Body of pancreas (tissue), 4 donors: ENCODE measurements around the gene PKP4. TPM values are rescaled to one million over a fixed set of nuclear protein-coding genes. Genes with fewer than 3 reads are reported as not detected.

ENCODE experiments used
- ATAC-seq: fragments of 150-250 bp; one replicate; pipeline ENCODE4 v1.9.1; 2016
- DNase-seq, 4 donors: peaks; one replicate each; pipeline ENCODE4 v3.0.0-alpha.2; 2019
- H3K27ac ChIP-seq, 4 donors: fragments of 200-600 bp; sonication (generic); 1 replicate in 3 of 4; 2 replicates in 1 of 4; pipeline versions ENCODE4 v1.5.1 to v1.6.1; 2016 to 2019; ENCODE audit warnings: mild to moderate bottlenecking in 1 of 4, mixed read lengths in 1 of 4, moderate library complexity in 1 of 4
- H3K27me3 ChIP-seq, 2 donors: fragments of 200-600 bp; sonication (generic); one replicate each; pipeline ENCODE4 v1.6.0; 2016; ENCODE audit warnings: mild to moderate bottlenecking in 1 of 2
- H3K36me3 ChIP-seq, 2 donors: fragments of 200-600 bp; sonication (generic); replicated peaks in 1 of 2; 2 replicates each; pipeline ENCODE4 v1.5.1; 2016; ENCODE audit warnings: low read depth in 2 of 2; ENCODE audit not compliant: insufficient read depth in 1 of 2
- H3K4me1 ChIP-seq: fragments of 200-600 bp; sonication (generic); one replicate; pipeline ENCODE4 v1.6.0; 2016
- H3K4me3 ChIP-seq, 2 donors: fragments of 200-600 bp; sonication (generic); 1 replicate in 1 of 2; 2 replicates in 1 of 2; pipeline ENCODE4 v1.5.1; 2016 to 2019
- H3K9me3 ChIP-seq, 3 donors: fragments of 200-600 bp; sonication (generic); 1 replicate in 2 of 3; 2 replicates in 1 of 3; pipeline ENCODE4 v1.5.1; 2016
- CTCF ChIP-seq, 7 experiments: fragments of 450-650 bp in 4 of 7; fragments of 200-600 bp in 3 of 7; sonication (generic) in 3 of 7; IDR thresholded peaks; one replicate each; pipeline ENCODE4 v1.5.1; 2016 to 2019; ENCODE audit warnings: antibody characterized with exemption in 7 of 7
- POLR2A ChIP-seq, 3 donors: fragments of 450-650 bp; IDR thresholded peaks; one replicate each; pipeline ENCODE4 v1.6.1; 2016; ENCODE audit warnings: antibody characterized with exemption in 3 of 3, mild to moderate bottlenecking in 2 of 3
- WGBS, 2 donors: methylation state at CpG; one replicate each; pipeline ENCODE4 v1.1.5; 2017; 5-methylcytosine and 5-hydroxymethylcytosine counted together
- intact Hi-C: fragments of 100-400 bp; cut with DNase I; formaldehyde crosslinking; loops from one replicate; pipeline ENCODE4 v1.15.1; 2023
- total RNA-seq, 2 donors: library from RNA; depleted of rRNA; stranded (reverse); fragments of >200 nt; gene quantifications; one replicate each; pipeline ENCODE4 v1.1.0, GENCODE V29; 2016

Gene PKP4
- total RNA-seq, 2 donors from 2014 or later, result 36.3 to 50.1 TPM

- Histone ChIP-seq H3K4me1 (peaks cover 34% of the 10 kb centered on the region), H3K27me3 (no peaks in the 10 kb centered on the region), H3K9me3 (no peaks in the 10 kb centered on the region), H3K36me3 (no peaks in the 10 kb centered on the region), H3K4me3 (no peak overlapping the region), H3K27ac (peak overlapping the region; percentile 9 to 28 (median 12))
- 62 to 67% methylated on average over 4 of the region's 4 CpGs for WGBS, 2 donors
- peak in 1 of 4 donors; percentile 32 for DNase-seq
- ATAC-seq, result peak; percentile 63
- intact Hi-C loops, result no loop called here
- TF ChIP-seq POLR2A (IDR thresholded peaks at IDR 0.05), result no peak
These were observed 48.7 kb downstream of the PKP4 start for GRCh38 chr2:158505448-158505934.

- intact Hi-C loops, result no loop called here
- TF ChIP-seq CTCF (IDR thresholded peaks at IDR 0.05) (no peak), POLR2A (IDR thresholded peaks at IDR 0.05) (no peak)
- no peak for DNase-seq
- H3K9me3 ChIP-seq, result no peaks in the 10 kb centered on the region
- no peak overlapping the region for H3K4me3 ChIP-seq
- peaks cover 21% of the 10 kb centered on the region for H3K4me1 ChIP-seq
- no peak overlapping the region for H3K27ac ChIP-seq
- H3K27me3 ChIP-seq, result no peaks in the 10 kb centered on the region
- no peaks in the 10 kb centered on the region for H3K36me3 ChIP-seq
- 67 to 79% methylated on average over 4 of the region's 4 CpGs for WGBS, 2 donors
- ATAC-seq, result no peak
These were observed 50.4 kb downstream of the PKP4 start for GRCh38 chr2:158507141-158507540.

- Histone ChIP-seq H3K4me3 (no peak overlapping the region), H3K27me3 (no peaks in the 10 kb centered on the region), H3K4me1 (peaks cover 19% of the 10 kb centered on the region), H3K9me3 (no peaks in the 10 kb centered on the region), H3K36me3 (no peaks in the 10 kb centered on the region), H3K27ac (no peak overlapping the region)
- no peak for TF ChIP-seq POLR2A (IDR thresholded peaks at IDR 0.05)
- no peak for TF ChIP-seq CTCF (IDR thresholded peaks at IDR 0.05)
- ATAC-seq (no peak), DNase-seq (no peak)
- intact Hi-C loops, result no loop called here
- WGBS, 2 donors, result 77 to 79% methylated on average over 2 of the region's 2 CpGs
These were observed 50.9 kb downstream of the PKP4 start for GRCh38 chr2:158507679-158508078.

- intact Hi-C loops, result no loop called here
- 83 to 85% methylated on average over 2 of the region's 2 CpGs for WGBS, 2 donors
These were observed 53.4 kb downstream of the PKP4 start for GRCh38 chr2:158509928-158510797.

More at GRCh38 chr2:158509928-158510797, 53.4 kb downstream of the PKP4 start:
- Histone ChIP-seq H3K4me1 (peaks cover 7% of the 10 kb centered on the region), H3K27me3 (no peaks in the 10 kb centered on the region), H3K36me3 (no peaks in the 10 kb centered on the region), H3K4me3 (no peak overlapping the region), H3K27ac (peak overlapping the region in 1 of 4 donors; percentile 19), H3K9me3 (no peaks in the 10 kb centered on the region)
- DNase-seq, result no peak
- ATAC-seq, result no peak
- TF ChIP-seq POLR2A (IDR thresholded peaks at IDR 0.05) (no peak), CTCF (IDR thresholded peaks at IDR 0.05) (no peak)
